ENCODE results near the gene KLHL26.

KLHL26 gene

DNA sequence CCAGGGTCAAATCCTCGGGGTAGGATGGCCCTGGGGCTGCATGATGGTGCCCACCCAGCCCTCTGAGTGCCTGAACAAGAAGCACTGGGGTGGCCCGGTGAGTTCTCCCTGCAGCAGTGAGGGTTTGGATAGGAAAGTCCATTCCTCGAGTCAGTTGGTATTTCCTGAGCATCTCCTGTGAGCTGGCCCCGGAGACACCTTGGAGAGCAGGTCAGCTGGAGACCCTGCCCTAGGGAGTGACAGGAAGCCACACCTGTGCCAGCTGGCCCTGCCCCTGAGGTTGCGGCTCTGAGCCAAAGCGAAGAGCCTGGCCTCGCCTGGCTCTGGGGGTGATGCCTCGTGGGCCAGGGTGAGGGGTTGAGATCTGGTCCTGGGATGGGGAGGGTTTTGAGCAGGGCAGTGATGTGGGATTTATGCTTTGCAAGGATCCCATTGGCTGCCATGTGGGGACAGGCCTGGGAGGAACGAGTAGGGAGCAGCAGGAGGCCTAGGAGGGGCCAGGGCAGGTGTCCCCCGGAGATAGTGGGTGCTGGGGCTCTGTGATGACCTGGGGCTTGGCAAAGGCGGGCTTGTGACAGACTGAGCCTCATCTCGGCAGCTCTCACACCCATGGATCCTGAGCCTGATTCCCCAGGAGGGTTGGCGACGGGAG, 62.7 kb downstream of the KLHL26 start:
- peak overlapping the region; percentile 58 for H3K4me3 ChIP-seq
- H3K36me3 ChIP-seq: no peaks in the 10 kb centered on the region
- H4K20me1 ChIP-seq: peaks cover 97% of the 10 kb centered on the region
- peak overlapping the region; percentile 74 for H3K27ac ChIP-seq
- no peaks in the 10 kb centered on the region for H3K9me3 ChIP-seq
- no peak for TF ChIP-seq Cebpa-rat (IDR thresholded peaks at IDR 0.05)
- peak overlapping the region; percentile 92 for H3K4me2 ChIP-seq
- H3K9ac ChIP-seq: peak overlapping the region; percentile 64
- H3K4me1 ChIP-seq: peaks cover 63% of the 10 kb centered on the region
- H3K27me3 ChIP-seq: no peaks in the 10 kb centered on the region

- H3K4me1 ChIP-seq: peaks cover 63% of the 10 kb centered on the region
- peak overlapping the region; percentile 58 for H3K4me3 ChIP-seq
- no peaks in the 10 kb centered on the region for H3K9me3 ChIP-seq
- H3K9ac ChIP-seq: peak overlapping the region; percentile 64; the same call in 1 of the 2 replicates
- H4K20me1 ChIP-seq: peaks cover 94% of the 10 kb centered on the region
- TF ChIP-seq Cebpa-rat (IDR thresholded peaks at IDR 0.05): no peak
- H3K27ac ChIP-seq: peak overlapping the region; percentile 74
- H3K27me3 ChIP-seq: no peaks in the 10 kb centered on the region
- no peaks in the 10 kb centered on the region for H3K36me3 ChIP-seq
- peak overlapping the region; percentile 92 for H3K4me2 ChIP-seq
Measured at GRCh38 chr19:18700501-18701249, 63.8 kb downstream of the KLHL26 start.

DNA sequence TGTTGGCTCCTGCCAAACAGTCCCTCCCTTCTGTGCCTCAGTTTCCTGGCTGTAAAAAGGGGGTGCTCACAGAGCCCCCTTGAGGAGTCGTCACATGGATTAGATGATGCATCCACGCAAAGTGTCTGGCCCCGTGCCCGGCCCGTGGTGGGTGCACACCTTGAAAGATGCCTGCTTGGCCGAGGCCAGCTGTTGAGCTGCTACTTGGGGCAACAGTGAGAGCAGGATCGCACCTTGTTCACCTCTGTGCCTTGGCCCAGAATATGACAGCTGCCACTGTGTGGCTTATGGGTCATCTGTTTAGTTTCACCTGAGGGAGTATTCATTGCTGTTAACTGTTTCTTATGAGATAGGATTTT, 64.4 kb downstream of the KLHL26 start:
- H3K4me1 ChIP-seq: peaks cover 58% of the 10 kb centered on the region
- peak overlapping the region; percentile 64; the same call in 1 of the 2 replicates for H3K9ac ChIP-seq
- H3K27me3 ChIP-seq: no peaks in the 10 kb centered on the region
- peak overlapping the region; percentile 74; the same call in 1 of the 2 replicates for H3K27ac ChIP-seq
- no peak for TF ChIP-seq Cebpa-rat (IDR thresholded peaks at IDR 0.05)
- H3K4me3 ChIP-seq: peak overlapping the region; percentile 58
- H3K4me2 ChIP-seq: peak overlapping the region; percentile 92
- H3K9me3 ChIP-seq: no peaks in the 10 kb centered on the region
- no peaks in the 10 kb centered on the region for H3K36me3 ChIP-seq
- peaks cover 92% of the 10 kb centered on the region for H4K20me1 ChIP-seq

DNA sequence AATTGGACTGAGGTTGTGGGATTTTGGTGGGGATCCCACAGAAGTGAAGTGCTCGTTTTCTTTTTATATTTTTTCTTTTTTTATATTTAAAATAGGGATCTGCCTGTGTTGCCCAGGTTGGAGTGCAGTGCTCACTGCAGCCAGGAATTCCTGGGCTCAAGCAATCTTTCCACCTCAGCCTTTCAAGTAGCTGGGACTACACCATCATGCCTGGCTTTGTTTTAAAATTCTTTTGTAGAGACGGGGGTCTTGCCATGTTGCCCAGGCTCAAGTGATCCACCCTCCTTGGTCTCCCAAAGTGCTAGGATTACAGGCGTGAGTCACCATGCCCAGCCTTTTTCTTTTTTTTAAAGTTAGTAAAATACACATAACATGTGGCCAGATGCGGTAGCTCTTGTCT, 67.2 kb downstream of the KLHL26 start:
- Histone ChIP-seq H3K4me2 (no peak overlapping the region), H3K36me3 (no peaks in the 10 kb centered on the region), H3K9me3 (peaks cover 3% of the 10 kb centered on the region; the same call in 1 of the 2 replicates), H4K20me1 (peaks cover 92% of the 10 kb centered on the region), H3K4me3 (no peak overlapping the region), H3K27me3 (no peaks in the 10 kb centered on the region), H3K4me1 (peaks cover 47% of the 10 kb centered on the region), H3K27ac (no peak overlapping the region), H3K9ac (no peak overlapping the region)
- no peak for TF ChIP-seq Cebpa-rat (IDR thresholded peaks at IDR 0.05)

DNA sequence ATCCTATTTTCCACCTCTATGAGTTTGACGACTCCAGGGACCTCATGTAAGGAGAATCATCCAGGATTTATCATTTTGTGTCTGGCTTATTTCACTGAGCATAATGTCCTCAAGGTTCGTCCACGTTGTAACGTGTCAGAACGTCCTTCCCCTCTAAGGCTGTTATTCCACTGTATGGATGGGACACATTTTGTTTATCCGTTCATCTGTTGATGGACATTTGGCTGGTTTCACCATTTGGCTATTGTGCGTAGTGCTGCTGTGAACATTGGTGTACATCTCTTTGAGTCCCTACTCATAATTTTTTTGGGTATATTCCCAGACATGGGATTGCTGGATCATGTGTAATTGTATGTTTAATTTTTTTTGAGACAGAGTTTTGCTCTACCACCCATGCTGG, 68.1 kb downstream of the KLHL26 start:
- H3K9ac ChIP-seq: no peak overlapping the region
- H3K9me3 ChIP-seq: peaks cover 3% of the 10 kb centered on the region; the same call in 1 of the 2 replicates
- H3K4me2 ChIP-seq: no peak overlapping the region
- H4K20me1 ChIP-seq: peaks cover 92% of the 10 kb centered on the region
- TF ChIP-seq Cebpa-rat (IDR thresholded peaks at IDR 0.05): no peak
- H3K36me3 ChIP-seq: no peaks in the 10 kb centered on the region
- no peak overlapping the region for H3K27ac ChIP-seq
- peaks cover 47% of the 10 kb centered on the region for H3K4me1 ChIP-seq
- H3K27me3 ChIP-seq: no peaks in the 10 kb centered on the region
- no peak overlapping the region for H3K4me3 ChIP-seq

- Histone ChIP-seq H4K20me1 (peaks cover 92% of the 10 kb centered on the region), H3K4me1 (peaks cover 47% of the 10 kb centered on the region), H3K4me3 (no peak overlapping the region), H3K36me3 (0 out of 2 replicates have a peak, but pooled peaks cover 7% of the 10 kb centered on the region), H3K27ac (peak overlapping the region; percentile 71), H3K9me3 (peaks cover 3% of the 10 kb centered on the region; the same call in 1 of the 2 replicates), H3K27me3 (no peaks in the 10 kb centered on the region), H3K4me2 (peak overlapping the region; percentile 87), H3K9ac (peak overlapping the region; percentile 65)
- no peak for TF ChIP-seq Cebpa-rat (IDR thresholded peaks at IDR 0.05)
Measured at GRCh38 chr19:18708452-18709231, 71.8 kb downstream of the KLHL26 start.

DNA sequence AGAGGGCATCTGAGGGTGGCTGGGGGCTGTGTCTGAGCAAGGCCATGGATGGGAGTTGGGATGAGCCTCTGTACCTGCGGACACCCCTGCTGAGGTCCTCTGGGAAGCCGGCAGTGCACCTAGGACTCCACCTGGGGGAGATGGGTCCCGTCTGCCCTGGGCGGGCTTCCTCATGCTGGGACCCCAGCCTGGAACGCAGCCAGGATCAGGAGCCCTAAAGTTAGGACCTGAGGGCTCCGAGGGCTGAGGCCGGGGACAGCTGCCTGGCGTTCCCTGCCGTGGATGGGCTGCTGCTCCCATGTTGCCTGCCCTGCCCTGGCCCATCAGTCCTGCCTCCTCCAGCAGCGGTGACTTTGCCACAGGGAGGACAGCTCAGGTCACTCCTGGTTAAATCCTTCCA, 72.7 kb downstream of the KLHL26 start:
- Histone ChIP-seq H3K4me1 (peaks cover 52% of the 10 kb centered on the region), H3K4me3 (no peak overlapping the region), H3K4me2 (peak overlapping the region; percentile 87), H3K27me3 (no peaks in the 10 kb centered on the region), H4K20me1 (peaks cover 92% of the 10 kb centered on the region), H3K9ac (peak overlapping the region; percentile 50), H3K9me3 (peaks cover 3% of the 10 kb centered on the region; the same call in 1 of the 2 replicates), H3K27ac (peak overlapping the region; percentile 71), H3K36me3 (0 out of 2 replicates have a peak, but pooled peaks cover 11% of the 10 kb centered on the region)
- no peak for TF ChIP-seq Cebpa-rat (IDR thresholded peaks at IDR 0.05)

DNA sequence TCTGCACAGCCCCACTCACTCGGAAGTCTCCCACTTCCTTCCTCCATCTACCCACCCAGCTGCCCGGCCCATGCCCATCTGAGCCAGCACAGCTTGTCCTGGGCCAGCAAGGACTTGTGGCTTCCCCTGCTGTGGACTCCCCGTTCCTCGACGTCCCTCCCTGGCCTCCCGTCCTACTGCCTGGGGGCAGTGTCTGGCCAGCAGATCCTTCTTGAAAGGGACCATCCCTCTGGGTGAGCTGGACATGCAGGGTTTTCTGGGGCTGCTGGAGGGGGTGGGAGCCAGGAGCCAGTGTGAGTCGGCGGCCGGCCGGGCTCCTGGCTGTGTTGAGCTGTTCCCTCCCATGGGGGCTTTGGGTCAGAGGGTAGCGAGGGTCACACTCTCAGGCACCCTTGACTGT, 73.4 kb downstream of the KLHL26 start:
- Histone ChIP-seq H3K27ac (peak overlapping the region; percentile 71), H3K4me3 (no peak overlapping the region), H3K9ac (peak overlapping the region; percentile 50), H3K27me3 (no peaks in the 10 kb centered on the region), H3K4me1 (peaks cover 58% of the 10 kb centered on the region), H3K36me3 (0 out of 2 replicates have a peak, but pooled peaks cover 15% of the 10 kb centered on the region), H4K20me1 (peaks cover 96% of the 10 kb centered on the region), H3K9me3 (peaks cover 3% of the 10 kb centered on the region; the same call in 1 of the 2 replicates), H3K4me2 (peak overlapping the region; percentile 87)
- TF ChIP-seq Cebpa-rat (IDR thresholded peaks at IDR 0.05): no peak

GRCh38 chr19:18710996-18711751, 74.3 kb downstream of the KLHL26 start:
- no peak overlapping the region for H3K4me3 ChIP-seq
- H3K27me3 ChIP-seq: no peaks in the 10 kb centered on the region
- peaks cover 3% of the 10 kb centered on the region; the same call in 1 of the 2 replicates for H3K9me3 ChIP-seq
- H3K4me1 ChIP-seq: peaks cover 67% of the 10 kb centered on the region
- H3K27ac ChIP-seq: peak overlapping the region; percentile 24; the same call in 1 of the 2 replicates
- TF ChIP-seq Cebpa-rat (IDR thresholded peaks at IDR 0.05): no peak
- H3K4me2 ChIP-seq: no peak overlapping the region
- H4K20me1 ChIP-seq: peaks cover 97% of the 10 kb centered on the region
- peaks cover 19% of the 10 kb centered on the region; the same call in 1 of the 2 replicates for H3K36me3 ChIP-seq
- H3K9ac ChIP-seq: no peak overlapping the region
